IMR-90 (cell line): ENCODE measurements around the gene AP2A1. TPM values are rescaled to one million over a fixed set of nuclear protein-coding genes. Genes with fewer than 3 reads are reported as not detected.

ENCODE experiments used
- ATAC-seq: fragments of 200-7000 bp; cut with Tn5 transposase; 2 replicates; pipeline ENCODE4 v1.9.1; 2020; ENCODE audit warnings: low read depth, mild to moderate bottlenecking, moderate library complexity
- BruUV-seq: library from RNA; stranded (reverse); fragments of 400-500 nt; replicated peaks from 2 replicates; lab custom pipeline; 2021; lab: Mats Ljungman, UMichigan
- CTCF ChIA-PET: fragments of 300-600 bp; formaldehyde crosslinking; extraction: SDS; loops from one replicate; lab custom pipeline; 2021; ENCODE audit warnings: antibody characterized with exemption; lab: Yijun Ruan, JAX
- POLR2A ChIA-PET: fragments of 300-600 bp; sonication (Branson Sonifier 250); formaldehyde crosslinking; loops from one replicate; lab custom pipeline; 2022; ENCODE audit warnings: antibody characterized with exemption; ENCODE audit not compliant: unreplicated experiment; lab: Charles Lee
- DNase-seq: peaks from one replicate; pipeline ENCODE4 v3.0.0; 2013
- H2AFZ ChIP-seq: replicated peaks from 2 replicates; pipeline ENCODE3; 2013; ENCODE audit warnings: low read length, mild to moderate bottlenecking; ENCODE audit not compliant: poor library complexity
- H2AK5ac ChIP-seq: 2 replicates; pipeline ENCODE4 v1.6.1; 2013; ENCODE audit warnings: low read depth, low read length, inconsistent platforms
- H2AK9ac ChIP-seq: replicated peaks from 2 replicates; pipeline ENCODE3; 2013; ENCODE audit warnings: mild to moderate bottlenecking, low read depth, low read length, moderate library complexity; ENCODE audit not compliant: poor library complexity
- H2BK120ac ChIP-seq: 2 replicates; pipeline ENCODE4 v1.6.1; 2013; ENCODE audit warnings: low read depth, low read length, inconsistent platforms
- H2BK15ac ChIP-seq: 3 replicates; pipeline ENCODE4 v1.6.1; 2013; ENCODE audit warnings: low read depth, low read length, inconsistent platforms
- H2BK20ac ChIP-seq: 2 replicates; pipeline ENCODE4 v1.6.1; 2013; ENCODE audit warnings: low read depth, mild to moderate bottlenecking, inconsistent platforms, low read length, moderate library complexity
- H2BK5ac ChIP-seq: 2 replicates; pipeline ENCODE4 v1.6.1; 2013; ENCODE audit warnings: mild to moderate bottlenecking, low read depth, low read length, inconsistent platforms; ENCODE audit not compliant: poor library complexity, severe bottlenecking
- H3K14ac ChIP-seq: replicated peaks from 2 replicates; pipeline ENCODE4 v1.6.1; 2013; ENCODE audit warnings: low read depth, low read length, inconsistent platforms
- H3K18ac ChIP-seq: 2 replicates; pipeline ENCODE4 v1.6.1; 2013; ENCODE audit warnings: low read depth, low read length, control low read depth
- H3K23ac ChIP-seq: 2 replicates; pipeline ENCODE4 v1.6.1; 2013; ENCODE audit warnings: low read depth, low read length, inconsistent platforms
- H3K27ac ChIP-seq: 2 replicates; pipeline ENCODE4 v1.5.1; 2013; ENCODE audit warnings: mild to moderate bottlenecking, control low read depth, low read length; ENCODE audit not compliant: insufficient read depth
- H3K27me3 ChIP-seq: 2 replicates; pipeline ENCODE4 v1.6.1; 2013; ENCODE audit warnings: low read length; ENCODE audit not compliant: control insufficient read depth, insufficient read depth
- H3K36me3 ChIP-seq: 2 replicates; pipeline ENCODE4 v1.6.1; 2013; ENCODE audit warnings: low read length, mixed read lengths; ENCODE audit not compliant: control insufficient read depth, insufficient read depth
- H3K4ac ChIP-seq: 2 replicates; pipeline ENCODE4 v1.6.1; 2013; ENCODE audit warnings: low read depth, low read length, inconsistent platforms
- H3K4me1 ChIP-seq: 2 replicates; pipeline ENCODE4 v1.6.1; 2013; ENCODE audit warnings: low read length, mixed read lengths; ENCODE audit not compliant: control insufficient read depth, insufficient read depth
- H3K4me2 ChIP-seq: 2 replicates; pipeline ENCODE4 v1.6.1; 2013; ENCODE audit warnings: low read depth, mild to moderate bottlenecking, control low read depth, low read length, moderate library complexity
- H3K4me3 ChIP-seq: 2 replicates; pipeline ENCODE4 v1.5.1; 2013; ENCODE audit warnings: low read depth, mild to moderate bottlenecking, control low read depth, low read length, moderate library complexity; ENCODE audit not compliant: insufficient read depth
- H3K56ac ChIP-seq: 2 replicates; pipeline ENCODE4 v1.6.1; 2013; ENCODE audit warnings: low read length, inconsistent platforms; ENCODE audit not compliant: insufficient read depth; ENCODE audit errors: extremely low read depth
- H3K79me1 ChIP-seq, 2 experiments: 2 replicates each; pipeline ENCODE4 v1.6.1; 2013; ENCODE audit warnings: low read length in 2 of 2, inconsistent platforms in 1 of 2, low read depth in 1 of 2
- H3K9ac ChIP-seq: 2 replicates; pipeline ENCODE4 v1.6.1; 2013; ENCODE audit warnings: low read depth, low read length, control low read depth
- H3K9me1 ChIP-seq: 2 replicates; pipeline ENCODE4 v1.6.1; 2013; ENCODE audit warnings: low read length, inconsistent platforms; ENCODE audit not compliant: insufficient read depth
- H3K9me3 ChIP-seq: 2 replicates; pipeline ENCODE4 v1.6.1; 2013; ENCODE audit warnings: low read length; ENCODE audit not compliant: control insufficient read depth, insufficient read depth
- H4K20me1 ChIP-seq: 2 replicates; pipeline ENCODE4 v1.6.1; 2013; ENCODE audit warnings: low read length, inconsistent platforms; ENCODE audit not compliant: insufficient read depth
- H4K5ac ChIP-seq: 2 replicates; pipeline ENCODE4 v1.6.1; 2013; ENCODE audit warnings: mild to moderate bottlenecking, low read depth, low read length, control low read depth
- H4K8ac ChIP-seq, 2 experiments: 2 replicates each; pipeline ENCODE4 v1.6.1; 2013; ENCODE audit warnings: low read depth in 2 of 2, low read length in 2 of 2, control low read depth in 1 of 2, inconsistent platforms in 1 of 2
- H4K91ac ChIP-seq: 2 replicates; pipeline ENCODE4 v1.6.1; 2013; ENCODE audit warnings: low read depth, low read length, inconsistent platforms; ENCODE audit not compliant: insufficient read depth
- BHLHE40 ChIP-seq: fragments of 150-350 bp; IDR thresholded peaks from 2 replicates; pipeline ENCODE4 v1.6.1; 2016; ENCODE audit warnings: mild to moderate bottlenecking, low read depth, low read length
- CEBPB ChIP-seq: IDR thresholded peaks from 2 replicates; pipeline ENCODE4 v1.6.1; 2012; ENCODE audit warnings: low read depth, low read length, improper control_type of control experiment
- CHD1 ChIP-seq: IDR thresholded peaks from 2 replicates; pipeline ENCODE4 v1.6.1; 2012; ENCODE audit warnings: low read depth, low read length, improper control_type of control experiment
- FOS ChIP-seq: fragments of 150-350 bp; IDR thresholded peaks from 2 replicates; pipeline ENCODE4 v1.6.1; 2016; ENCODE audit warnings: low read depth, low read length
- MAFK ChIP-seq: IDR thresholded peaks from 2 replicates; pipeline ENCODE4 v1.6.1; 2012; ENCODE audit warnings: low read depth, low read length, improper control_type of control experiment
- MAZ ChIP-seq: IDR thresholded peaks from 2 replicates; pipeline ENCODE4 v1.6.1; 2012; ENCODE audit warnings: low read depth, mild to moderate bottlenecking, low read length, improper control_type of control experiment, moderate library complexity, borderline replicate concordance
- MXI1 ChIP-seq: IDR thresholded peaks from 2 replicates; pipeline ENCODE4 v1.6.1; 2012; ENCODE audit warnings: low read depth, mild to moderate bottlenecking, low read length, moderate library complexity, borderline replicate concordance
- NFE2L2 ChIP-seq: fragments of 150-350 bp; IDR thresholded peaks from 2 replicates; pipeline ENCODE4 v1.6.1; 2016; ENCODE audit warnings: low read depth, mild to moderate bottlenecking, low read length
- POLR2A ChIP-seq: IDR thresholded peaks from 2 replicates; pipeline ENCODE4 v1.6.1; 2012; ENCODE audit warnings: mild to moderate bottlenecking, low read depth, low read length
- RAD21 ChIP-seq: IDR thresholded peaks from 2 replicates; pipeline ENCODE4 v1.6.1; 2012; ENCODE audit warnings: low read length, improper control_type of control experiment
- RCOR1 ChIP-seq: IDR thresholded peaks from 2 replicates; pipeline ENCODE4 v1.6.1; 2012; ENCODE audit warnings: mild to moderate bottlenecking, low read length, improper control_type of control experiment; ENCODE audit not compliant: insufficient replicate concordance
- RFX5 ChIP-seq: IDR thresholded peaks from 2 replicates; pipeline ENCODE4 v1.8.0; 2012; ENCODE audit warnings: low read depth, mild to moderate bottlenecking, low read length, moderate library complexity
- SMC3 ChIP-seq: fragments of 150-350 bp; IDR thresholded peaks from 2 replicates; pipeline ENCODE4 v1.6.1; 2016; ENCODE audit warnings: low read depth, mild to moderate bottlenecking, antibody characterized with exemption, low read length, moderate library complexity
- WGBS, 2 experiments: methylation state at CpG; one replicate each; pipeline versions ENCODE4 v1.1.5 to v1.1.7; 2013; ENCODE audit warnings: missing lambda C conversion rate in 2 of 2; ENCODE audit not compliant: insufficient read length in 1 of 2; ENCODE audit errors: extremely low coverage in 2 of 2; 5-methylcytosine and 5-hydroxymethylcytosine counted together
- dilution Hi-C: fragments of 300-500 bp; cut with HindIII; formaldehyde crosslinking; loops from one replicate; pipeline ENCODE4 v1.14.3; 2018; ENCODE audit warnings: low sequenced_read_pairs; ENCODE audit not compliant: unreplicated experiment
- in situ Hi-C: fragments of 300-500 bp; cut with MboI; formaldehyde crosslinking; loops from 3 replicates; pipeline ENCODE4 v1.14.3; 2019; ENCODE audit warnings: low sequenced_read_pairs, inconsistent platforms, mixed read lengths
- intact Hi-C: fragments of 100-400 bp; cut with micrococcal nuclease; formaldehyde crosslinking; loops from 2 replicates; pipeline ENCODE4 v1.10.0; 2022
- polyA plus RNA-seq, 3 experiments: library from polyadenylated mRNA; depleted of rRNA; stranded (reverse); fragments of >200 nt; gene quantifications; 2 replicates each; pipeline ENCODE4 v1.2.3, GENCODE V29; 2012; ENCODE audit warnings: low replicate concordance in 1 of 3
- total RNA-seq: library from RNA; depleted of rRNA; stranded (reverse); fragments of >200 nt; gene quantifications from 2 replicates; pipeline ENCODE4 v1.2.3, GENCODE V29; 2012
- TF ChIP-seq, protein P1 (sequence below): fragments of 150-350 bp; IDR thresholded peaks from 2 replicates; pipeline ENCODE4 v1.6.1; 2016; ENCODE audit warnings: low read depth, mild to moderate bottlenecking, low read length, moderate library complexity, borderline replicate concordance
- TF ChIP-seq, protein P2 (sequence below): conservative IDR thresholded peaks from 2 replicates; pipeline ENCODE4 v1.5.1; 2012; ENCODE audit warnings: mild to moderate bottlenecking, low read depth, low read length, improper control_type of control experiment
- TF ChIP-seq, protein P3 (sequence below): fragments of 150-350 bp; IDR thresholded peaks from 2 replicates; pipeline ENCODE4 v1.6.1; 2017; ENCODE audit warnings: mild to moderate bottlenecking, antibody characterized with exemption, low read length, low read depth

The AP2A1 gene
- total and polyA plus RNA-seq, 2 of the 4 experiments (the other 2 are of a cell fraction): 40.7 to 122 TPM

DNA sequence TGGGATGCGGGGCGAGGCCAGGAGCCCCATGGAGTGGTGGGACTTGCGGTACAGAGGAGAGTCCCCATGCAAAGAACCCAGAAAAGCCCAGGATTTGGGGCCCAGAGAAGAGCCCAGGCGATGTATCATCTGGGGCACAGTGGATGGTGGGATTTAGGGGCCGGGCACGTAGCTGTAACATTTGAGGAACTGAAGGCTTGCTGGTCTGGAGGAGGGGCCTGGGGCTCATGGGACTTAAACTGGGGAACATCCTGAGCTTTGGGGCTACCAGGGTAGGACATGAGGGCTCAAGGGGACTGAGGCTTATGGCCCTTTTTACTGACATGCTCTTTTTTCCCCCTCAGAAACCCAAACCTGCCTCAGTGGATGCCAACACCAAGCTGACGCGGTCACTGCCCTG, 64.8 kb downstream of the AP2A1 start:
- no TSS peak for BruUV-seq
- dilution Hi-C loops (no loop called here), intact Hi-C loops (no loop called here), in situ Hi-C loops (no loop called here)
- CTCF ChIA-PET: no interaction called here
- H4K5ac ChIP-seq: no peak overlapping the region
- H3K4me3 ChIP-seq: no peak overlapping the region
- POLR2A ChIA-PET: no interaction called here
- no peak overlapping the region for H3K14ac ChIP-seq
- H3K23ac ChIP-seq: no peak overlapping the region
- DNase-seq: no peak
- 91% methylated on average over 3 of the region's 8 CpGs; no CpG with 5 or more reads in 1 of the 2 experiments for whole genome bisulfite sequencing, 2 experiments
- H3K4me2 ChIP-seq: no peak overlapping the region
- H3K79me1 ChIP-seq: peaks cover 0 to 22% of the 10 kb centered on the region in 2 experiments; a peak in 2 of 4 replicates
- no peak overlapping the region for H3K27ac ChIP-seq
- TF ChIP-seq NFE2L2 (no peak), CEBPB (no peak), MAZ (no peak), BHLHE40 (no peak), FOS (no peak), SMC3 (no peak), RCOR1 (no peak), RAD21 (no peak), MAFK (no peak), RFX5 (no peak), CHD1 (no peak), POLR2A (no peak), MXI1 (no peak)
- TF ChIP-seq, protein P1, sequence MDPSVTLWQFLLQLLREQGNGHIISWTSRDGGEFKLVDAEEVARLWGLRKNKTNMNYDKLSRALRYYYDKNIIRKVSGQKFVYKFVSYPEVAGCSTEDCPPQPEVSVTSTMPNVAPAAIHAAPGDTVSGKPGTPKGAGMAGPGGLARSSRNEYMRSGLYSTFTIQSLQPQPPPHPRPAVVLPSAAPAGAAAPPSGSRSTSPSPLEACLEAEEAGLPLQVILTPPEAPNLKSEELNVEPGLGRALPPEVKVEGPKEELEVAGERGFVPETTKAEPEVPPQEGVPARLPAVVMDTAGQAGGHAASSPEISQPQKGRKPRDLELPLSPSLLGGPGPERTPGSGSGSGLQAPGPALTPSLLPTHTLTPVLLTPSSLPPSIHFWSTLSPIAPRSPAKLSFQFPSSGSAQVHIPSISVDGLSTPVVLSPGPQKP: no peak
- TF ChIP-seq, protein P2, sequence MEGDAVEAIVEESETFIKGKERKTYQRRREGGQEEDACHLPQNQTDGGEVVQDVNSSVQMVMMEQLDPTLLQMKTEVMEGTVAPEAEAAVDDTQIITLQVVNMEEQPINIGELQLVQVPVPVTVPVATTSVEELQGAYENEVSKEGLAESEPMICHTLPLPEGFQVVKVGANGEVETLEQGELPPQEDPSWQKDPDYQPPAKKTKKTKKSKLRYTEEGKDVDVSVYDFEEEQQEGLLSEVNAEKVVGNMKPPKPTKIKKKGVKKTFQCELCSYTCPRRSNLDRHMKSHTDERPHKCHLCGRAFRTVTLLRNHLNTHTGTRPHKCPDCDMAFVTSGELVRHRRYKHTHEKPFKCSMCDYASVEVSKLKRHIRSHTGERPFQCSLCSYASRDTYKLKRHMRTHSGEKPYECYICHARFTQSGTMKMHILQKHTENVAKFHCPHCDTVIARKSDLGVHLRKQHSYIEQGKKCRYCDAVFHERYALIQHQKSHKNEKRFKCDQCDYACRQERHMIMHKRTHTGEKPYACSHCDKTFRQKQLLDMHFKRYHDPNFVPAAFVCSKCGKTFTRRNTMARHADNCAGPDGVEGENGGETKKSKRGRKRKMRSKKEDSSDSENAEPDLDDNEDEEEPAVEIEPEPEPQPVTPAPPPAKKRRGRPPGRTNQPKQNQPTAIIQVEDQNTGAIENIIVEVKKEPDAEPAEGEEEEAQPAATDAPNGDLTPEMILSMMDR: no peak
- TF ChIP-seq, protein P3, sequence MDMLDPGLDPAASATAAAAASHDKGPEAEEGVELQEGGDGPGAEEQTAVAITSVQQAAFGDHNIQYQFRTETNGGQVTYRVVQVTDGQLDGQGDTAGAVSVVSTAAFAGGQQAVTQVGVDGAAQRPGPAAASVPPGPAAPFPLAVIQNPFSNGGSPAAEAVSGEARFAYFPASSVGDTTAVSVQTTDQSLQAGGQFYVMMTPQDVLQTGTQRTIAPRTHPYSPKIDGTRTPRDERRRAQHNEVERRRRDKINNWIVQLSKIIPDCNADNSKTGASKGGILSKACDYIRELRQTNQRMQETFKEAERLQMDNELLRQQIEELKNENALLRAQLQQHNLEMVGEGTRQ: no peak
- no peak overlapping the region for H2AK9ac ChIP-seq
- H3K36me3 ChIP-seq: peaks cover 73% of the 10 kb centered on the region
- H4K91ac ChIP-seq: no peak overlapping the region
- H3K18ac ChIP-seq: no peak overlapping the region
- H2BK120ac ChIP-seq: no peak overlapping the region
- no peak overlapping the region for H2BK5ac ChIP-seq
- H2BK15ac ChIP-seq: no peak overlapping the region
- no peaks in the 10 kb centered on the region for H3K27me3 ChIP-seq
- no peaks in the 10 kb centered on the region for H3K4me1 ChIP-seq
- H2BK20ac ChIP-seq: no peak overlapping the region
- no peaks in the 10 kb centered on the region for H3K9me3 ChIP-seq
- no peak overlapping the region for H2AFZ ChIP-seq
- H3K9me1 ChIP-seq: peaks cover 3% of the 10 kb centered on the region; the same call in 1 of the 2 replicates
- ATAC-seq: no peak
- no peak overlapping the region for H3K4ac ChIP-seq
- no peak overlapping the region for H4K8ac ChIP-seq
- H4K20me1 ChIP-seq: peaks cover 18% of the 10 kb centered on the region
- no peak overlapping the region for H3K56ac ChIP-seq
- no peak overlapping the region for H2AK5ac ChIP-seq
- H3K9ac ChIP-seq: no peak overlapping the region
